LoVo (cell line): ENCODE measurements around the gene MCF2L.
"Not testable (repeated sequence)": the region's sequence is repeated elsewhere in the genome, so short reads cannot be mapped to it uniquely, and the experiment has no call there.

Experiments used
- DNase-seq: peaks from one replicate; pipeline ENCODE4 v3.0.0-alpha.2; 2016; ENCODE audit warnings: low spot score

MCF2L gene

DNA sequence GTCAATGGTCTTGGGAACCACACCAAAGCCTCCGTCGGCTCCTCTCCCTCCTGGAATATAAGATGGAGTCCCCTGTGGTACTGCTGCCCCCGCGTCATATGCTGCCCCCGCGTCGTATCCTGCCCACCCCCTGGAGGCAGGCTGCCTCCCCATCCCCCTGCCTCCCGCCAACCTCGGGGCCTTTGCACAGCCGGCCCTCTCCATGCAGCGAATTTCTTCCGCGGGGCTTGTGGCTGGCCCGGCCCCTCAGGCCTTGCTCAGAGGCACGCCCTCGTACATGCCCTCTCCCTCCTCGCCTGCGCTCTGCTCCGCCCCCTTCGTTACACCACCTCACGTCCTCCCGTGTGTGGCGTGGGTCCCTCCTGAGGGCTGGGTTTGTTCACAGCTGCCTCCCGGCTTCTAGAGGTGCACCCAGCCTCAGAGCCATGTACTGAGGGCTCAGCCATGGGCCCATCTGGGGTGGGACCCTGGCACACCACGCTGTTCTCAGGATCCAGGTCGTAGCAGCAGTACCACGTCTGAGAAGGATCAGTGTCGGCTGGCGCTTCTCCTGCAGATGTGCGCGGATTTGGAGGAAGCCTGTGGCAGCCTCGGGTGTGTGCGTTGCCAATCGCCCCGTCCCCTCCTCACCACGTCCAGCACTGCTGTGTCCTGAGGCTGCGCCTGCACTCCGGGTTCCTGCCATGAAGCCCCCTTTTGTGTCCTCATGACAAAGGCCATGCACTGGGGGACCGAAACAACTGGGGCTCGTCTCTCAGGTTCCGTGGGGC, 47.7 kb downstream of the MCF2L start:
- no peak for DNase-seq

DNA sequence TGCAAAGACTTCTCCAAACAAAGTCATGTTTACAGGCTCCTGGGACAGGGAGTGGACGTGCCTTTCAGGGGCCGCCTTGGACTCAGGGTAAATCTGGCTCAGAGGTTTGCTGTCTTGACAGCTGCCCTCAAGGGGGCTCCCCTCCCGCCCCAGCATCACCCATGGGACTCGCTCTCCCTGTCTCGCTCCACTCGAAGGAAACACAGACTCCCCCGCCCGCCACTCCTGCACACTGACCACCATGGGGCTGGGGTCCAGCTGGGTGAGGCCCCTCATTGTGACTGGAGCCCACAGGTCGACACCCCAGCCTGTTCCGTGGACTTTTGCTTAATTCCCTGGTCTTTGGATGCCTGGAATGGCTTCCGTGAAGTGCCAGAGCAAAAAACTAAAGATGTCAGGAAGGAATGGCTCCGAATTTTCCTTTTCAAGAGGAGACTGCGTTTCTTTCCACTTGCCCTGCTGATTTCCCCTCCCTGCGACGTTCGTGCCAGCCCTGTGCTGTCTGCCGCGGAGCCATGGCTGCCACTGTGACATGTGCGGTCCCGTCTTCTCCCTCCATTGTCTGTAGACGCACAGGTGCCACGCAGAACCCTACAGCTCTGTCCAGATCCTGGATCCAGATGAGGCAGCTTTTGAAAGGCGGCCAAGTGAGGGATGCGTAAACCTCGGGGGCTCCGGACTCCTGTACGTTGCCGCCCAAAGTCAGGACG, 48.6 kb downstream of the MCF2L start:
- DNase-seq = no peak

DNA sequence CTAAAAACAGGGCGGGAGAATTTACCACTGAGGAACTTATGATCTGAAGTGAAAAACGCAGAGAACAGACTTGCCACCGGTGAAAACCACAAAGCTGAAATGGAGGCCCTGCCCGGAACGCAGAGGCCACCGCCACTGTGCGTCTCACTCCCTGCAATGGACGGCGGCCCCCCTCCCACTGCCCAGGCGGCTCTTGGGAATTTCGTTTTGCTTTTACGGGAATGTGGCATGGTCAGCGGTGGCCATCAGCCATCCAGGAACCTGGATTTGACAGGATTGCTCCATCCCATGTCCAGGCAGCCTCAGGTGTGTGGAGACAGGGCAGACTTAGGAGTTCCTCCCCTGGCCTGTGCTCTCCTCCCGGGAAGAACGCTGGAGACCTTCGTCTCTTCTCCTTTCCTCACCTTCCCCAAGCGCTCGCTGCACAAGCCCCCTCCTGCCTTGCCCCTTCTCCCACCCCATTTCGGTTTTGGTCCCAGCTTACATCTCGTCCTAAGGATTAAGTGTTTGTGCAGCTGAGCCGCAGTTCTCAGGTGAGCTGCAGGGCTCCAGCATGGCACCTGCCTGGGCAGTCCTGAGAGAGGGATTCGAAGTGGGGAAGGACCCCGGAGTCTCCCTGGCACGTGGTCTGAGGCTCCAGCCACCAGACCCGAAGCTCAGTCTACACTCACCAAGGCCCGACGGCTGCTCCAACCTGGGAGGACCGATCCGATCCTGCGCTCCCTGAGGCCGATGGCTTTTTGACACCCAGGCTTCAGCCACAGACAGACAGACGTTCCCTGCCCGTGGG, 49.9 kb downstream of the MCF2L start:
- DNase-seq = no peak

DNA sequence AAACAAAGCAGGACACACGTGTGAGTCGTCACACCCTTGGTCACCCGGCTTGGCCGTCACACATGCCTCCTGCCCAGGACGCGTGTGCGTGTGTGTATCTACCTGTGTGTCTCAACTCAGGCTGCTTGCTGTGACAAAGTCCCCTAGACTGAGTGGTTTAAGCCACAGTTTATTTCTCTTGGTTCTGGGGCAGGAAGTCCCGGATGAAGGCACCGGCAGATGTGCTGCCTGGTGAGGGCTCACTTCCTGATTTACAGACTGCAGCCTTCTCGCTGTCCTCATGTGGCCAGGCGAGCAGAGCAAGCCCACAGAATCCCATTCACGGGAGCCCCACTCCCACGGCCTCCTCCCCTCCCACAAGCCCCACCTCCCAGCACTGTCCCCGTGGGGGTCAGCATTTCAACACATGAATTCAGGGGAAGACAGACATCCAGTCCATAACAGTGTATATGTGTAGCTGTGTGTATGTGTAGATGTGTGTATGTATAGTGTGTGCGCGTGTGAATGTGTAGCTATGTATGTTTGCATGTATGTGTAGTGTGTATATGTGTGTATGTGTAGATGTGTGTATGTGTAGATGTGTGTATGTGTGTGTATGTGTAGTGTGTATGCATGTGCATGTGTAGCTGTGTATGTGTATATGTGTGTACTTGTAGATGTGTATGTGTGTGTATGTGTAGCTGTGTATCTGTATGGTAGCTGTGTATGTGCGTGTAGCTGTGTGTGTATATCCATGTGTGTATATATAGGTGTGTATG, 51.5 kb downstream of the MCF2L start:
- no peak for DNase-seq

DNA sequence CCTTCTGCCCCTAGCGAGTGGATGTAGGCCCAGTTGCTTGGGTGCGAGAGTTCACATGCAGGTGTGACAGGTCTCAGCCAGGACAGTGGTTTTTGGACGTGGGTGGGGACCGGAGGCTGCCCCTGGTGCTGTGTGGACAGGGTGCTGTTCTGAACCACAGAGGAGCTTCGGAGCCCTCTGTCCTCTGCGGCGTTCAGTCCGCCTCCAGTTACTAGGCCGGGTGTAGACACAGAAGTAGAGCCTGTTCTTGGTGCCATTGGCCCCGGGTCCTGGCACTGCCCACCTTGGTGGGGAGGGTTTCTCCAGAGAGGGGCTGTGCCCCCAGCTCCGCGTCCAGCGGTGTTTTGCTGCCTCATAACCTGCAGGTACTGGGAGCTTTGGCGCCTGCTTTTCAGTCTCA, 52.4 kb downstream of the MCF2L start:
- no peak for DNase-seq

DNA sequence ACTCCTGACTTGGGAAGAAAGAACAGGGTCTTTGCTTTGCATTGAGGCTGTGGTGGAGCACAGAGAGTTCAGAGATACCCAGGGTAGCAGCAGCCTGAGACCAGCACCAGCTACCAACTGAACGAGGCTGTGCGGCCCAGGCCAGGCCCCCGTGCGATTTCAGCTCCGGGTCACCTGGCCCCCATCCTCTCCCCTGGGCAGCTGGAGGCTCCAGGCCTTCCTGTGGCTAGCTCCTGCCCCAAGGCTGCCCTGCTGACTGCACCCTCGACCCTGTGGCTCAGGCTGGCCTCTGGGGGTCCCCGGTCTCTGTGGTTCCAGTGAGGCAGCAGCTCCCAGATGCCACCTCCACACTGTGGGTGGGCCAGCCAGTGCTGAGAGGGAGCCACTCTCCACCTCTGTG, 52.8 kb downstream of the MCF2L start:
- no peak for DNase-seq

DNA sequence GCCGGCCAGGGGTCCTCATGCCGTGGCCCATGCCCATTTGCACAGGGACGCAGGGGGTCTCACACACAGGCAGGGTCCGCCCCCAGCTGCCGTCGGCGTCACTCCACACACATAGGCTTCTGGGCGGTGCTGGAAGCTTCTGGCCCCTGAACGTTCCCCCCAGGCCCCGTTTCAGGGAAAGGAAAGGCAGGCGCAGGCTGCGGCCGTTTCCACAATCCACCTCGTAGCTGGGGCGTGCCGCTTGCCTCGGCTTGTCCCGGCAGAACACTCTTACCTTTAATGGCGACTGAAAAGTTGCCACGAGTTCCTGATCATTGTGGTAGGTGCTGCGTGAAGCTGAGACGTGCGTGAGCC, 53.4 kb downstream of the MCF2L start:
- DNase-seq = no peak

DNA sequence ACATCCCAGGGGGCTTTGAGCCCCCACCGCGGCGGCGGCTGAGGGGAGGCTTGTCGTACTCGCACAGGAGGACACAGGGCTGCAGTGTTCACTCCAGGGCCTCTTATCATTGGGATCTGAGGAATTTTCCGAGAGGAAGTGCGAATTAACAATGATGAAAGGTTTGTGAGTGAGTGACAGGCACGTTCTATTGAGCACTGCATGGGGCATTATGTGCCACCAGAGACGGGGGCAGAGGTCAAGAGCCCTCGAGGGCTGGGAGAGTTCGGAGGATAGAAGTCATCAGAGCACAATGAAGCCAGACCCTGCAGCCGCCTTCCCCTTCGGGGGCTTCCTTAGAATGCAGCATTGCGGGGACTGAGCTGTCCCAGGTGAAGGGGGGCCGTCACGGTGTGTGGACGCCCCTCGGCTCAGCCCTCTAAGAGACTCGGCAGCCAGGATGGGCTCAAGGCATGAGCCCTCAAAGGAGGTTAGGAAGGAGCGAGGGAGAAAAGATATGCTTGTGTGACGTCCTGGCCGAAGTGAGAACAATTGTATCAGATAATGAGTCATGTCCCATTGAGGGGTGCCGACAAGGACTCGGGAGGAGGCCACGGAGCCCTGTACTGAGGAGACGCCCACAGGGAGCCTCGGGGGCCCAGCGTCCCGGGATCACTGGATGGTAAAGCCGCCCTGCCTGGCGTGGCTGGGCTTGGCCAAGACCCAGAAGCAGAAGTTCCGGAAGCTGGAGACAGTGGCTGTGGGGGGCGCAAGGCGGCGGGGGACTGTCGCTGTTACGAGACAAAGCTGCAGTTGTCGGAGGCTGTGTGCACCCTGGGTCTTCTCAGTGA, 53.9 kb downstream of the MCF2L start:
- DNase-seq = no peak

DNA sequence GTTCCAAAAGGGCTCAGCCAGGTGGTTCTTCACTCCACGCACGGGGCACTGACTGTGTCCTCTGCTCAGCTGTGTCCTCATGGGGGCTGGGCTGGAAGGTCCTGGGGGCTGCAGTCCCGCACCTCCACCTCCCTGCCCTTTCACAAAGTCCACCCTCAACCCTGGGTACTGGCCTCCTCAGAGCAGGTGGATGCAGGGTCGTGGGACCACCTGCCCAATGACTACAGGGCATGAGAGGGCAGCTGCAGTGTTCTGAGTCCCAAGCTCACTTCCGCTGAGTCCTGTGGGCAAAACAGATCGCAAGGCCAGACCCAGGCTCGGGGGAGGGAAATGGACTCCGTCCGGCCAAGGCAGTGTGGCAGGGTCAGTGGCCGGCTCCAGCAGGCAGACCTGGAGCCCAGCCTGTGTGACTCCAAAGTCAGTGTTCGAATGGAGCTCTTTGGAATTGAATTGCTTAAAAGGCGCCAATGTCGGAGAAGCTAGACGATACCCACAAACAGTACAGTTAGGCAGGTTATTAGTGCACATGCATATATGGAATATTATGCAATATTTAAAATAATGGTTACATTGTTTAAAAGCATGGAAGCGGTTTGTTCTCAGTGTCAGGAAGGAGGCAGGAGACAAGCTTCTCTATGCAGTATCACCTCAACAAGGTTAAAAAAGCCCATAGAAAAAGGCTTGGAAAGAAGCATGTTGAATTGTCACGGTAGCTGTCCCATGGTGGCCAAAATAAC, 54.8 kb downstream of the MCF2L start:
- no peak for DNase-seq

DNA sequence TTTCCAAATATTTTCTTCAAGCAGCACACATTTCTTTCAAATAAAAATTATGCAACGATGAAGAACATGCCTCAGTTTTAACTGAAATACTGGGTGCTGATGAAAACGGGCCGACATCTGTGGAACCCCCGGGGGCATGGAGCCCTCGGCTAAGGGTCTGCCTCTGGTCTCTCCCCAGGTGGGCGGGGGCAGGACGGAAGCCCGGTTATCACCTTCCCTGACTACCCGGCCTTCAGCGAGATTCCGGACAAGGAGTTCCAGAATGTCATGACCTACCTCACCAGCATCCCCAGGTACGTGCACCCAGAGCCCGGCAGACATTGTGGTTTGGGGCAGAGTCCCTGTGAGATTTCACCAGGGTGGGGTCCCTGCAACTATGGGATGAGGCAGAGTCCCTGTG, 55.5 kb downstream of the MCF2L start:
- no peak for DNase-seq

DNA sequence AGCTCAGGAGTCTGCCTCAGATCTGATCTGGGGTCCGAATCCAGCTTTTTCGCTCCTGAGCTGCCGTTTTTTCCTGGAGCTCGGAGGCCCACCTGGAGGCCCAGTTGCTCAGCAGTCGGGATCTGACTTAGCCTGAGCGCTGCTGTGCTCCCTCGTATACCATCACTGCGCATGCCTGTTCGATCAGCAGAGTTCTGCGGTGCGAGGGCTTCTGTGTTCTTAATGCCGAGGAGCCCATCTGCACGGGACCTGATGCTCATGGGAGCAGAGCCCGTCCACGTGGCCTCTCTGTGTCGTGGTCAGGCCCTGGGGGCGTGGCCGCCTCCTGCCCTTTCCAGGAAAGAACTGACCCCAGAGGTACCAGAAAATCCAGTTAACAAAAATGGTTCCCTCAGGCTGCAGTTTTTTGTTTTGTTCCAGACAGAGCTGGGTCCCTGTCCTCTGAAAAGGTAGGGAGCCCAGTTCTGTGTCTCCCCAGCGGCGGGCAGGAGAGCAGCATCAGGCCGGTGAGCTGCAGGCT, 57.4 kb downstream of the MCF2L start:
- DNase-seq = no peak

DNA sequence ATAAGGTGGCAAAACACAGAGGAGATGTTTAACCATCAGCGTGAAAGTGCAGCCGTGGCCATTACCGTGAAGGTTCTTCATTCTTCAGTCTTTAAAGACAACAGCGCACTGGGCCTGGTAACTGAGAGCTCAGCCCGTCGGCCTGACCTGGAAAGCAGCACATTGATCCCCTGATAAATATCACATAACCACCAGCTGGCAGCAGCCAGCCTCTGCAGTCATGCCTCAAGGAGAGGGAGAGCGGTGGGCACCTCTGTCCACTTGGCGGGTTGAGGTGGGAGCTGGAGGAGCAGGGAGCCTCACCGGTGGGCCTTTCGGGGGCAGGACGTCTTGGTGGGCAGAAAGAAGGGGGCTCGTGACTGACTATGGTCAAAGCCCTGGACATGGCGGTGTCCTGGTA, 58.1 kb downstream of the MCF2L start:
- DNase-seq = no peak

DNA sequence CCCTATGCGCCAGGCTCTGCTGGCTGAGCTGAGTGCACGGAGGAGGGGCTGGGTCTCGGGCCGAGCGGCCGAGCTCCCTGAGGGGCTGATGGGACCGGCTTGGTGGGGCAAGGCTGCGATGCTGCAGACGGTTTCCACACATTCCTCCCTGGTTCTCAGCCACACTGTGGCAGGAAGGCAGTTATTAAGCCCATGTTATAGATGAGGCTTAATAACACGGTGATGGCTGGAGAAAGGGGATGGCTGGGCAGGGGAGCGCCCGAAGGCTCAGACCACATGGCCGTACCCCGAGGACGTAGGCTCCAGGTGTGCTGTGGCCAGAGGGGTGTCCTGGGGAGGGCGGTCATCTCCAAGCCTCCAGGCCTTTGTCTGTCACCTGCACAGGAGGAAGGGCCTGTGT, 58.6 kb downstream of the MCF2L start:
- no peak for DNase-seq

DNA sequence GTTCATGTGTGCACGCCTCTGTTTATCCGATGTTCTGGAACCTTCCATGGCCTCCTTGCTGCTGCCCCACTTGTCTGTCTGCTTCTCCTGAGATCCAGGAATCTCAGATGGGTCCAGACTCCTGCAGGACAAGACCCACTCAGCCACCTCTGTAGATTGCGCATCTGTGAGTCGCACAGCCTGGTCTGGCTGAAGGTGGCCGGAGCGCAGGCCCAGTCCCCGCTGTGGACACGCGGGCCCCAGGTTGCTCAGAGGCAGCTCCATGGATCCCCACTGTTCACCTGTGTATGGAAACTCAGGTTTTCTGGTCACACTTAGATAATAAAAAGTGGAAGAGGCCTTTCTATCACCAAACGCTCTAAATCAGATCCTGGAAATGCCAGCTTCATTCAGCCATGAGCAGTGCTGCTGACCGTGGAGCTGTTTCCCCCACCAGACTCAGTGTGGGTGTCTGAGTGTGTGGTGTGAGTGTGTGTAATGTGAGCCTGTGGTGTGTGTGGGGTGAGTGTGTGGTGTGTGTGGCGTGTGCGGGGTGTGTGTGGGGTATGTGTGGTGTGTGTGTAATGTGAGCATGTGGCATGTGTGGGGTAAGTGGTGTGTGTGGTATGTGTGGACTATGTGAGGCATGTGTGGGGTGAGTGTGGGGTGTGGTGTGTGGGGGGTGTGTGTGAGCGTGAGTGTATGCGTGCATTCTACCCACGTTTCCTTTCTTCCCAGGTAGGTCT, 59.5 kb downstream of the MCF2L start:
- DNase-seq = no peak

DNA sequence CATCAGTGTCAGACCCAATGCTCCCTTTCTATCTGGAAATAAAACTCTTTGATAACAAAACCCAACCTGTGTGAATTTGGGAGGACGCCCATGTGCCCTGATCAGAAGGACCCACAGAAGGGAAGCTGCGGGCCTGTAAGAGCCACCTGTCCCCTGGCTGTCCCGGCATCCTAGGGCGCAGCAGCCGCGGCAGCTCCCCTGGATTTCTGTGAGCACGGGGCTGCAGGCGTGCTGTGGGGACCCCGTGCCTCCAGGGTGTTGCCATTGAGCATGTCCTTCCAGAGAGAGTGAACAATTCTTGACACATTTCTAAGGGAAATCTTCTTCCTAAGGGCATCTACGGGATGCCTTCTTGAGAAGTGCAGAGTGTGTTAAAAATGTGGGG, 60.0 kb downstream of the MCF2L start:
- DNase-seq = no peak

DNA sequence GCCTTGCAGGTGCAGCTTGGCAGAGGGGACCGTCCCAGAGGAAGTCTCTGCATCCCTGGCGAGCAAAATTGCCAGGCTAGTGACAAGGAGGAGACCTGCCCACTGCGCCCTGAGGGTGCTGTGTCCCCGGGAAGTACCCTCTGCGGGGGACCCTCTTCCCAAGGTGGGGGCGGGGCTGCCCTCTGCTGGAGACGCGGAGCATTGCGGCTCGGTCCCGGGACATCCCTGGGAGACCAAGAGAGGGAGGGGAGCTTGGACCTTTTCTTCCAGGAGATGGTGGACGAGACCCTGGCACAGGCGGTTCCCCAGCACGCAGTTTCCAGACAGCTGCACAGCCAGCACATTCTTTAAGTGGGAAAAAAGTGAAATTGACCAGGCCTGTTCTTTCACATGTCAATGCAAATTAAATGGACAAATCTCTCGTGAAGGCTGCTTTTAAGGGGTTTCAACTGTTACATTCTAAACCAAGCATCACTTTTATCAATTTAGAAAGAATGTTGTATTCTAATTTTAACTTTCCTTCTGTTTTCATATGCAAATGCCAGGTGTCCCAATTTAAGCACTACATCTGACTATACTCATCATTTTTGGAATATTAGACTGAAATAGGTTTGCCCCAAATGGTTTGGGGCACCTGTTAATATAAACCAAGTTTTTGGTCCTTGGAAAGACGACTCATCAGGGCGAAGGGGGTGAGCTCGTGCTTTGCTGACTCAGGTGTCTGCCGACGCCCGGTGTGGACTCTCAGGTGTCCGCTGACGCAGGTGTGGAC, 60.7 kb downstream of the MCF2L start:
- DNase-seq = peak; percentile 5

DNA sequence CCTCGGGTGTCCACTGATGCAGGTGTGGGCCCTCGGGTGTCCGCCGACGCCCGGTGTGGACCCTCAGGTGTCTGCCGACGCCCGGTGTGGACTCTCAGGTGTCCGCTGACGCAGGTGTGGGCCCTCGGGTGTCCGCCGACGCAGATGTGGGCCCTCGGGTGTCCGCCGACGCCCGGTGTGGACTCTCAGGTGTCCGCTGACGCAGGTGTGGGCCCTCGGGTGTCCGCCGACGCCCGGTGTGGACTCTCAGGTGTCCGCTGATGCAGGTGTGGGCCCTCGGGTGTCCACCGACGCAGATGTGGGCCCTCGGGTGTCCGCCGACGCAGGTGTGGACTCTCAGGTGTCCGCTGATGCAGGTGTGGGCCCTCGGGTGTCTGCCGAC, 61.2 kb downstream of the MCF2L start:
- DNase-seq = not testable (repeated sequence)

DNA sequence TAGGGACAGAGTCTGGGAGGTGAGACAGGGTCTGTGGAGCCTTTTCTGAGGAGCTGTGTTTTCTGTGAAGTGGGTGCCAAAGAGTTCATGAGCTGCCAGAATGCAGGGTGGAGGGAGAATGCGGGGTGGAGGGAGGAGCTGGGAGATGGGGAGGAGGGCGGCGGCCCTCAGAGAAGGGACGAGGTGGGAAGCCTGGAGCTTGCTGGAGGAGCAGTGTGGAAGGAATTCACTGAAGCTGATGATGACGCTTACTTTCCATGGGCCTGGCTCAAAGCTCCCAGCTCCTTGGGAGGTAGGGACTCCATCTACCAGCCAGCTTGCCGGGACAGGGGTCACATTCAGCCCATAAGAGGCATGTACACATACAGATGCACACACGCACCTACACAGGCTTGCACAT, 62.5 kb downstream of the MCF2L start:
- DNase-seq = no peak

DNA sequence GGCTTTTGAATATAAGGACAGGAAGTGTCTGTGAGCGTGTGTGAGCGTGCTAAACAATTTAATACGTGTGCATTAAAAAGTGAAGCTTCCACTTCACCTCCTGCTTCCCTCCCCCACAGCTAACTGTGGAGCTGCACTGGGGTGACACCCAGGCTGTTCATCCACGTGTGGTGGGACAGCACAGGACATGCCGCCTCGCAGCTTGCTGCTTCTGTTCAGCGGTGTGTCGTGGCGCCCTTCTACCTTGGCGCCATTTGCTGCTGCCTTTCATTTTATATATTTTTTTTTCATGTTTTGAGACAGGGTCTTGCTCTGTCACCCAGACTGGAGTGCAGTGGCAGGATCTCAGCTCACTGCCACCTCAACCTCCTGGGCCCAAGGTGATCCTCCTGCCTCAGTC, 63.3 kb downstream of the MCF2L start:
- DNase-seq = no peak
